HG03135 (cell line): ENCODE results near the gene DMXL1.

Experiments
- ATAC-seq: cut with Tn5 transposase; IDR thresholded peaks from one replicate; pipeline ENCODE4 v1.9.1; 2021; ENCODE audit warnings: mild to moderate bottlenecking, moderate library complexity; ENCODE audit not compliant: unreplicated experiment

DMXL1 gene

DNA sequence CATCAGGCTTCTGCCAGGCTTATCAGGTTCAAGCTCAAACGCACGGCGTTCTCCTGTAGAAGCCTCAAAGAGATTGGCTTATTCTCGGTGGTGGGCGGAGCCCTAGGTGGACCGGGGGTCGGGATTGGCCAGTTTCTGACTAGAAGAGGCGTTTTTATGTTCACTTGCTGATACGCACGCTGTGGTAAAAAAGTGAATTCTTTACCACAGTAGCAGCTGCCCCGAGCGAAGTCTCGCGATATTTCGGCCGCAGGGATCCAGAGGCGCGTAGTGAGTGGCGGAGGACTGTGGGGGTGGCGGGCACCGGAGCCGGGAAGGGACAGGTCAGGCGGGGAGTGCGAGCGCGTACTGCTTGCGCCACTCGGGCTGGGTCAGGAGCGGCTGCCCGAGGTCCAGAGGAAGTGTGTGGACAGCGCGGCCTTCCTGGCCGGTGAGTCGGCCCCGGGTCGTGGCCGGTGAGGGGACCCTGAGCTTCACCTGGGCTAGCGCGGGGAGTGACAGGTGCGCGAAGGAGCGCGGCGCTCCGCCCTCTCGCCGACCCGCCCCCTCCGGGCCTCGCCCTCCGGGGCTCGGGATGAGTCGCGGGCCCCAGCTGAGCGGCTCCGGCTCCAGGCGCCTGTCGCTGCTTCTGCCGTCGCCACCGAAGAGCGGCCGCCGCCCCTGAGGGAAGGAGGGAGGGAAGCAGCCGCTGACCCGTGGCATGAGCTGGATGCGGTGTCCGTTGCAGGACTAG, at the start of gene DMXL1:
Gene DMXL1, plus strand, starts transcription at position 260 of the 733 bp plus-strand sequence. CDS start 483 bp downstream, outside the sequence.
- ATAC-seq: peak; percentile 83

DNA sequence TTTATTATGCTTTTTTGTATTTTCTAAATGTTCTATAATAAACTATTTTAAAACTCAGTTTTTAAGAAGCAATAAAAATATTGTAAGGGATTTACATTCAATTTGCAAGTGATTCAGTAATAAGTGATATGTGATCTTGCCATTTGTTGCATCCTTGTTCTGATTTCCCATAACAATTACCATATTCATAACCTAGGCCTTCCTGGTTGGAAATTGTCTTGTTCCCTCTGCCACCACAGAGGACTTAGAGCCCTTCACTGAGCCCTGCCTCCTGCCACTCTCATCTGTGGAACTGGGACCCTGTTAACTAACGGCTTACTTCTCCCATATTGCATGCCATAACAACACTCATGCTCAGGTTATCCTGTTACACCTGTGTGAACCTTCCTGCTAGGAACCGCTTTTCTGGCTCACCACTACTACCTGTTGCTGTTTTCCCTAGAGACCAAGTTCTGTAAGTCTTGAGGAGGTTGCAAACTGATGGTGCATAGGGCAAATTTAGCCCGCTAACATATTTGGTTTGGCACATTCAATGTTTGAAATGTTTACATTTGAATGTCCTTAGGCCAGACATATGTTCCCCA, 49.6 kb upstream of the DMXL1 start:
- no peak for ATAC-seq

DNA sequence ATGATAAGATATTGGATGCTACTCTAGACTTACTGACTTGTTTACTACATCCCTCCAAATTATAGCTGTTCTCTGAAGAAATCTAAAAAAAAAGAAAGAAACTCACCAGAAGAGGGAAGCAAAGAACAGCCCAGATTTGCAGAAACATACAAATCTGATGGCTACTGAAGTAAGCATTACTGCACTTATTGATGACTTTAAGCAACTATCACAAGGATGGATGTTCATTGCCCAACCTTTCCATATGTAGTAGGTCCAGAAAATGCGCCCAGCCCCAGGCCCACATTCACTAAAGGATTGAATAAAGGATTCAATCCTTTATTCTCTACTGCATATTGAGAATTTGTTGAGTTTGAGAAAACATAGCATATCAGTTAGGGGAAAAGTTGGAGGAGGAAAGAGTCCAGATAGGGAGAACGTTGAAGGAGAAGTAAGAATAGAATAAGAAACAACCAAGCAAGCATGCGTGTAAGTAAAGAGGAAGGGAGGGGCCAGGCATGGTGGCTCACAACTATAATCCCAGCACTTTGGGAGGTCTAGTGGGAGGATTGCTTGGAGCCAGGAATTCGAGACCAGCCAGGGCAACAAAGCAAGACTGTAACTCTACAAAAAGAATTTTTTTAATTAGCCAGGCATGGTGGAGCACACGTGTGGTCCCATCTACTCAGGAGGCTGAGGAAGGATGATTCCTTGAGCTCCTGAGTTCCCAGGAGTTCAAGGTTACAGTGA, 48.7 kb upstream of the DMXL1 start:
- ATAC-seq: peak; percentile 55

- no peak for ATAC-seq
Measured at GRCh38 chr5:119022773-119023172, 48.1 kb upstream of the DMXL1 start.

DNA sequence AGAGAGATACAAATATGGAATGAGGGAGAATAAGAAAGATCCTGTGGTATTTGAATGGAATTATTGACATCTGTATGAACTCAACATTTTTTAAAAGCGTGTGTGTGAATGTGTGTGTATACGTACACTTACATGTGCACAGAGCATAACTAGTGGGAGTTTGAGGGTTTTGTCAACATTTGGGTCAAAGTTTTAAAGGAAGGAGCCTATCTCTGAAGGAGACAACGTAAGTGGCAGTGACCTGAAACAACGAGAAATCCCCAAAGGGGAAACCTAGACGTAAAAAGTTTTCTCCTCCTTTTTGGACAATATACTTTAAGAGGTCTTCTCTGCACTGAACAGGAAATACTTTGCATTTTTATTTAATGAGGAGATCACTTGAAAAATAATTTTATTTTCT, 42.3 kb upstream of the DMXL1 start:
- no peak for ATAC-seq

GRCh38 chr5:119031011-119031886, 39.6 kb upstream of the DMXL1 start:
- ATAC-seq: peak; percentile 82

- peak; percentile 51 for ATAC-seq
Measured at GRCh38 chr5:119031905-119032304, 39.0 kb upstream of the DMXL1 start.

GRCh38 chr5:119032656-119033055, 38.2 kb upstream of the DMXL1 start:
- no peak for ATAC-seq

- ATAC-seq: no peak
Measured at GRCh38 chr5:119033135-119033534, 37.8 kb upstream of the DMXL1 start.

- ATAC-seq: no peak
Measured at GRCh38 chr5:119036101-119036762, 34.7 kb upstream of the DMXL1 start.

DNA sequence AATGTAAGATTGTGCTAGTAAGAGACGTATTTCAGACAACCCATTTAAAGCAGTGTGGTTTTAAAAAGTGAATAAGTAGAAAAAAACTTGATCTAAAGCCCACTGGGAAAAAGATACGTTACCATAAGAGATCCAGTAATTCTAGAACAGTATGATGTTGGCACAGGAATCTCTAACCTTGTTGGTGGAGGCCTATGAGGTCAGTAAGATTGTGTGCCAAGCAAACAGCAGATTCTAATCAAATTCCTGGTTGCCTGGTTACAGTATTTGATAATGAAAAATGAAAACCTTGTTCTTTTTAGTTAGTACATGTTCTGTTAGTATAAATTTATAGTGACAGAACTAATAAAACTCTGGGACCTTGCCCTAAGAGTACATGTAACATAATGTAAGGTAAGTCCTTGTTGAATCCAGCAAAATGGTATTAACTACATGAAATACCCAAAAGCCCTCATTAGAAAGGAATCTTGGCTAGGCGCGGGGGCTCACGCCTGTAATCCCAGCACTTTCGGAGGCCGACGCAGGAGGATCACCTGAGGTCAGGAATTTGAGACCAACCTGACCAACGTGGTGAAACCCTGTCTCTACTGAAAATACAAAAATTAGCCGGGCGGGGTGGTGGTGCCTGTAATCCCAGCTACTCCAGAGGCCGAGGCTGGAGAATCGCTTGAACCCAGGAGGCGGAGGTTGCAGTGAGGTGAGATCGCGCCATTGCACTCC, 33.2 kb upstream of the DMXL1 start:
- ATAC-seq: no peak

DNA sequence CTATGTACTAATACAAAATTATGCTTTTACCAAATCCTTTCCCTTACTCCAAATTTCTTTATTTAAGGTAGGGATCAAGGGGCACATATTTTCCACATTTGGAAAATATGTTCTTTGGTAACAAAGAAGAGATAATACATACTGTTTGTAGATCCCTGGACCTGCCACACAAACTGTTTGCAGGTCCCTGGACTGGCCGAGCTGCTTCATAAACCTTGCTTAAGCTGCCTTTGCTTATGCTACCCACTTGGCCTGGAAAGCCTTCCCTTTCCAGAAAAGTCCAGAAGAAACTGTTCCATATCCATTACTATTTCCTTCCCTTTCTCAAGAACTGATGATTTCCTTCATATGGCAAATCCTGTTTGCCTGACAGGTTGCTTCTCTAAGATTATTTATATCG, 22.6 kb upstream of the DMXL1 start:
- no peak for ATAC-seq

GRCh38 chr5:119049824-119050449, 20.9 kb upstream of the DMXL1 start:
- ATAC-seq: no peak

DNA sequence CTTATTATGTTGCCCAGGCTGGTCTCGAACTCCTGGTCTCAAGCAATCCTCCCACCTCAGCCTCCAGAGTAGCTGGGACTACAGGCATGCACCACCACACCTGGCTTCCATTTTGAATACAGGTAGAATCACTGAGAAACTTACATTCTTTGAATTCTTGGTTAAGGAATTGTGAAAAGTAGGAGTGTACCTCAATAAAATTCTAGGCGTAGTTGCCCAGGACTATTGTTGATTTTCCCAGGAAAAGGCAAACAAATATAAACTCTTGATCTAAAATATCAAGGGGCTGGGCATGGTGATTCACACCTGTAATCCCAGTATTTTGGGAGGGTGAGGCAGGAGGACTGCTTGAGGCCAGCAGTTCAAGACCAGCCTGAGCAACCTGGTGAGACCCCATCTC, 16.8 kb upstream of the DMXL1 start:
- ATAC-seq: no peak

DNA sequence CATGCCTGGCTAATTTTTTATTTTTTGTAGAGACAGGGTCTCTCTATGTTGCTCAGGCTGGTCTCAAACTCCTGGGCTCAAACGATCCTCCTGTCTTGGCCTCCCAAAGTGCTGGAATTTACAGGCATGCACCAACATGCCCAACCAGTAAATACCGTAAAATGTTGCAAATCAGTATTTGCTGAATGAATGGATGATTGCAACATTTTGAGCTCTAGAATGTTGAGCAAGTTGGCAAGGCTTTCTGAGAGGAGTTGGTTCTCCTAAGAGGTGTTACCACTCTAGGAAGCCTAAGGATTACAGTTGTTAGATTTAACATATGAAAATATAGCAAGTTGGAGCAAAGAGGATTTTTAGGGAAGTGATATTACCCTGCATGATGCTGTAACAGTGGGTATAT, 15.6 kb upstream of the DMXL1 start:
- ATAC-seq: no peak

DNA sequence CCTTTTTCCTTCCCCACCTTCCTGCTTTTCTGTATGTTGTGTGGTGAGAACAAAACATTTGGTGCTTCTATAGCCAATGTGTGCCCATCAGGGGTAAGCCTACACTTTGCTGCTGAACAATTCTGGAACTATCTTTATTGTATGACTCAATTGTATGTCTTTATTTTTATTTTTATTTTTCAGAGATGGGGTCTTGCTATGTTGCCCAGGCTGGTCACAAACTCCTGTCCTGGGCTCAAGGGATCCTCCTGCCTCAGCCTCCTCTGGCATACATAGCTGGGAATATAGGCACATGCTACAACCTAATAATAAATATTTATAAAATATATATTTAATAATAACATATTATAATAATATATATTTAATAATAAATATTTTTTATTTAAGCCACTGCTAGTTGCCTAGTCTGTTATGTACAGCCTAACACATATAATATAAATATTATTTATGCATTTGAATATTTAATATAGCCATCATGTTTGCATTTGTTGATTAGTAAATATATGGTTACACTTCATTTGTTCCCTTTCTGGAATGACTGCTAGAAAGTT, 11.8 kb upstream of the DMXL1 start:
- no peak for ATAC-seq

GRCh38 chr5:119059740-119060255, 11.1 kb upstream of the DMXL1 start:
- no peak for ATAC-seq

DNA sequence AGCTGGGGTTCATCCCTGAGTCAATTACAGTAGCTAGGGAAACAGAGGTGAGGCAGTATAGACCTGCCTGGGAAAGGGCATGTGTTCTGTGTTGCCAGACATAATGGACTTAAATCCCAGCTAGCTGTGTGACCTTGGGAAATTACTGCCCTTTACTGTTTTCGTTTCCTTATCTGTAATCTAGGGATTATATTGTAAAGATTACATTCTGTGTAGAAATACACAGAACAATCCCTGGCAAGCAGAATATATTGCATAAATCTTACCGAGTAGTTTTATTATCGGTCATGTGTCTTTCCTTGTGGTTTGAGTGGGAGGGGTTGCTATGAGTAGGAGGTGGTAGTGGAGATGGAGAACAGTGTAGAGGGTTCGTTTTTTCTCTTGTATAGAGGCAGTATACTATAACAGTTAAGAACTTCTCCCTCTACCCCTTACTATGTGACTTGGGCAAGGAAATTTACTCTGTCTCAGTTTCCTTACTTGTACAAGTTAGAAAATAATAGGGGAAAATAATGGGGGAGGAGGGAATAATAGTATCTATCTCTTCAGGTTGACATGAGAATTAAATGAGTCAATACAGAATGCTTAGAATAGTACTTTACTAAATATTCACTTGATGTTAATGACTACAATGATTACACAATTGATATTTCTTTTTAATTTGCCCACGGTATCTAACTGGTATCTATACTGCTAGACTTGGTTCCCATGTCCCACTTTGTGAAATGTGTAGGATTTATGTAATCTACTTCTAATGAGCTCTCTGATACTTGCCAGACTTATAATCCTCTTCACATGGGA, 7.1 kb upstream of the DMXL1 start:
- ATAC-seq: peak; percentile 53
